OCI-LY7 (cell line): ENCODE measurements around the gene CYTH3.

Source experiments
- EZH2phosphoT487 ChIP-seq: fragments of 200-600 bp; sonication (generic); IDR thresholded peaks from 2 replicates; pipeline ENCODE4 v1.6.1; 2018; ENCODE audit warnings: low read depth, borderline replicate concordance, mild to moderate bottlenecking, mixed run types, antibody characterized with exemption, low read length, moderate library complexity, mixed read lengths
- TF ChIP-seq, protein P1 (sequence below): fragments of 200-600 bp; sonication (generic); conservative IDR thresholded peaks from 2 replicates; pipeline ENCODE4 v1.5.1; 2014; ENCODE audit warnings: mild to moderate bottlenecking, antibody characterized with exemption, low read length, moderate library complexity, mixed read lengths

DNA sequence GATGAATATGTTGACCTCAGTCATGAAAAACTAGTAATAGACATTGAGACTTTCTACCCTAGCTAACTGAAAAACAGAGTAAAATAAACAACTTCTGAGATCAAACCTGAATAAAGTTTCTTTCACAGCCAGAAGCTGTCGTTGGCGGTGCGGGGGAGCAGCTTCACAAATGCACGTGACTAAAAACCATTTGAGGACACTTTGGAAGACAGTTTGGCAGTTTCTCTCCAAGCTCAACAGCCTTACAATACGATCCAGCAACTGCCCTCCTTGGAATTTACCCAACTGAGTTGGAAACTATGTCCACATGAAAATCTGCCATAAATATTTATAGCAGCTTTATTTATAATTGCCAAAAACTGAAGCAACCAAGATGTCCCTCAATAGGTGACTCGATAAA lies 63.1 kb downstream of the CYTH3 start:
- TF ChIP-seq, protein P1, sequence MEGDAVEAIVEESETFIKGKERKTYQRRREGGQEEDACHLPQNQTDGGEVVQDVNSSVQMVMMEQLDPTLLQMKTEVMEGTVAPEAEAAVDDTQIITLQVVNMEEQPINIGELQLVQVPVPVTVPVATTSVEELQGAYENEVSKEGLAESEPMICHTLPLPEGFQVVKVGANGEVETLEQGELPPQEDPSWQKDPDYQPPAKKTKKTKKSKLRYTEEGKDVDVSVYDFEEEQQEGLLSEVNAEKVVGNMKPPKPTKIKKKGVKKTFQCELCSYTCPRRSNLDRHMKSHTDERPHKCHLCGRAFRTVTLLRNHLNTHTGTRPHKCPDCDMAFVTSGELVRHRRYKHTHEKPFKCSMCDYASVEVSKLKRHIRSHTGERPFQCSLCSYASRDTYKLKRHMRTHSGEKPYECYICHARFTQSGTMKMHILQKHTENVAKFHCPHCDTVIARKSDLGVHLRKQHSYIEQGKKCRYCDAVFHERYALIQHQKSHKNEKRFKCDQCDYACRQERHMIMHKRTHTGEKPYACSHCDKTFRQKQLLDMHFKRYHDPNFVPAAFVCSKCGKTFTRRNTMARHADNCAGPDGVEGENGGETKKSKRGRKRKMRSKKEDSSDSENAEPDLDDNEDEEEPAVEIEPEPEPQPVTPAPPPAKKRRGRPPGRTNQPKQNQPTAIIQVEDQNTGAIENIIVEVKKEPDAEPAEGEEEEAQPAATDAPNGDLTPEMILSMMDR = no peak
- TF ChIP-seq EZH2phosphoT487 = no peak
